GM19351 (cell line): ENCODE measurements around the gene PDE1A.
A peak's percentile ranks its signal among the peaks of the same experiment; 100 is the strongest.

Experiments
- ATAC-seq: cut with Tn5 transposase; IDR thresholded peaks from one replicate; pipeline ENCODE4 v1.9.1; 2021; ENCODE audit warnings: mild to moderate bottlenecking, moderate library complexity; ENCODE audit not compliant: unreplicated experiment

The PDE1A gene

GRCh38 chr2:182220335-182220734 is 206.5 kb downstream of the PDE1A start:
- ATAC-seq: no peak

DNA sequence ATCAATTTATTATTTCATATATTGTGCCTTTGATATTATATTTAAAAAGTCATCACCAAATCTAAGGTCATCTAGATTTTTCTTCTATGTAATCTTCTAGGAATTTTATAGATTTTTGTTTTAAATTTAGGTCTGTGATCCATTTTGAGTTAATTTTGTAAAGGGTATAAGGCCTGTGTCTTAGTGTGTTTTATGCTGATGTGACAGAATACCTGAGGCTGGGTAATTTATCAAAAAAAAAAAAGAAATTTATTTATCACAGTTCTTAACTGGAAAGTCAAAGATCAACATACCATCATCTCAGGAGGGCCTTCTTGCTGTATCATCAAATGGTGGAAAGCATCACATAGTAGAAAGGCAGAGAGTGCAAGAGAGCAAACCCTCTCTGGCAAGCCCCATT is 216.2 kb downstream of the PDE1A start:
- ATAC-seq: no peak

DNA sequence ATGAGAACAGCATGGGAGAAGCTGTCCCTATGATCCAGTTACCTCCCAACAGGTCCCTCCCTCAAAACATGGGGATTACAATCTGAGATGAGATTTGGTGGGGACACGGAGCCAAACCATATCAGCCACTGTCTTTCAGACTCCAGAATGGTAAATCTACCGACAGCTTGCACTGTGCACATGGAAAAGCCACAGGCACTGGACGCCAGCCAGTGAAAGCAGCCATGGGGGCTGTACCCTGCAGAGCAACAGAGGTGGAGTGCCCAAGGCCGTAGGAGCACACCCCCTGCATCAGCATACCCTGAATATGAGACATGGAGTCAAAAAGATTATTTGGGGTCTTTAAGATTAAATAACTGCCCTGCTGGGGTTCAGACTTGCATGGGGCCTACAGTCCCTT is 218.4 kb downstream of the PDE1A start:
- ATAC-seq: no peak

DNA sequence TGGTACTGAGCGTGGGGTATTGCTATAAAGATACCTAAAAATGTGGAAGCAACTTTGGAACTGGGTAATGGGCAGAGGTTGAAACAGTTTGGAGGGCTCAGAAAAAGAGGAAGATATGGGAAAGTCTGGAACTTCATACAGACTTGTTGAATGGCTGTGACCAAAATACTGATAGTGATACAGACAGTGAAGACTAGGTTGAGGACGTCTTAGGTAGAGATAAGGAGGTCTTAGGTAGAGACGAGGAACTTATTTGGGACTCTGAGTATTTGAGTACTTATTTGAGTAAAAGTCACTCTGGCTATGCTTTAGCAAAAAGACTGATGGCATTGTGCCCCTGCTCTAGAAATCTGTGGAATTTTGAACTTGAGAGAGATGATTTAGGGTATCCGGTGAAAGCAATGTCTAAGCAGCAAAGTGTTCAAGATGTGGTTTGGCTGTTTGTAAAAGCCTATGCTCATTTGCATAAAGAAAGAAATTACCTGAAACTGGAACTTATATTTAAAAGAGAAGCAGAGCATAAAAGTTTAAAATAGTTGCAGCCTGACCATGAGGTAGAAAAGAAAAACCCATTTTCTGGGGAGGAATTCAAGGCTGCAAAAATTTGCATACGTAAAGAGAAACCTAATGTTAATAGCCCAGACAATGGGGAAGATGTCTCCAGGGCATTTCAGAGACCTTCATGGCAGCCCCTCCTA is 219.6 kb downstream of the PDE1A start:
- ATAC-seq: peak; percentile 76

DNA sequence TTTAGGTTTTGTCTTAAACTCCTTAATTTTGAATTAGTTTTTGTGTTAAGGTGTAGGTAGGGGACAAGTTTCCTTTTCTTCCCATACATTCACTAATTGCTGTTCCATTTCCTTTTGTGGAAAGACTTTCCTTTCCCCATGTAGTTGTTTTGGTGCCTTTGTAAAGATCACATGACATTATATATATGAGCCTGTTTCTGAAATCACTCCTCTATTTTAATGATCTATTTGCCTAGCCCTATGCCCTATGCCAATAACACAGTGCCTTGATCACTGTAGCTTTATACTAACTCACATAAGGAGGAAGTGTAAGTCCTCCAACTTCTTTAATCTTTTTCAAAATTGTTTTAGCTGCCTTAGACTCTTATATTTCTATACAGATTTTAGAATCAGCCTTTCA is 229.3 kb downstream of the PDE1A start:
- no peak for ATAC-seq

GRCh38 chr2:182193291-182193690 is 233.5 kb downstream of the PDE1A start:
- no peak for ATAC-seq

GRCh38 chr2:182191061-182191460 is 235.8 kb downstream of the PDE1A start:
- no peak for ATAC-seq

DNA sequence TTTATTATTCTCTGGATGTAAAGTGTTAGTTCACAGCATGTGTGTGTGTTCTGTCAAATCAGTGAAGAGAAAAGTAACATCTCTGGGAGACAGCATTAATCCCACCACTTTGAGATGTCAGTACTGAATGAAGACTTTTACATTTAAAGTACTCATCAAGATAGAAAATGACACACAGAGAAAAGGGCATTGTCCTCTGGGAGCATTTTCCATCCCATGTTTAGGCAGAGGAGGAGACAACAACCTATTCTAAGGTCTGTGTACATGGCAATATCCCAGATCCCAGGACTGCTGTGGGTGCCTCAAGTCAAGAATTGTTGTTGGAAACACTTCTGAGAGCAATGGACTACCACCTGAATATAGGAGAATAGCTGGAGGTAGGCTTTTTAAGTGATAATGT is 239.7 kb downstream of the PDE1A start:
- ATAC-seq: no peak

GRCh38 chr2:182186132-182186735 is 240.6 kb downstream of the PDE1A start:
- ATAC-seq: peak; percentile 75

DNA sequence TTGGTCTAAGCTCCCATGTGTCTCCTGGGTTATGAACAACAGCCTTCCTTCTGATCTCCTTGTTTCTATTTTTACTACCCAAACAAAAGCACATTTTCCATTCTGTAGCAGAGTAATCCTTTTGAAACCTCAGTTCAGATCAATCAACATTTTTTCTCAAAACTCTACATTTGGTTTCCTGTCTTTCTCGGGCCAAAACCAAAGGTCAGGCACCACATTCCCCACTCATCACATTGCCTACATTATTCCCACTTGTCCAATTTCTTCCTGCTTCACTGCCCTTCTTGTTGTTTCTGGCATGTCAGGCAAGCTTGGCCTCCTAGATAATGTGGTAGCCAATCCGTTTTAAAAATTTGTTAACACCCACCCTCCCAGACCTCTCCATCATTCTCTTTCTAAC is 244.4 kb downstream of the PDE1A start:
- no peak for ATAC-seq

GRCh38 chr2:182181381-182181780 is 245.5 kb downstream of the PDE1A start:
- ATAC-seq: no peak

DNA sequence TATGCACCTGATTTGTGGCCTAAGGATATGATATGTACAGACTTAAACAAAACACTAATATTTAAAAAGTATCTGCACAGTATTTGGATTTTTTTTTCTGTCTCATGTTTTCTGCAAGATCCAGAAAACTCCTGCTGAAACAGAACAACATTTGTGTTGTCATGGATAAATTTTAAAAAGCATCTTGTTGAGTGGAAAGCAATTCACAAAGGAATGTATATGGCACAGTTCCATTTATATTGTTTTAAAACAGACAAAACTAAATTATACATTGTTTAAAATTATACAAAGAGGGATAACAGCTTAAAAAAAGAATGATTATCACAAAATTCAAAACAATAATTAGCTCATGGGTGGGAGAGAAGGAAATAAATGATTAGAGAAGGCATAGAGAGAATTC is 247.7 kb downstream of the PDE1A start:
- no peak for ATAC-seq

- no peak for ATAC-seq
Observed at GRCh38 chr2:182173944-182174622, 252.8 kb downstream of the PDE1A start.

DNA sequence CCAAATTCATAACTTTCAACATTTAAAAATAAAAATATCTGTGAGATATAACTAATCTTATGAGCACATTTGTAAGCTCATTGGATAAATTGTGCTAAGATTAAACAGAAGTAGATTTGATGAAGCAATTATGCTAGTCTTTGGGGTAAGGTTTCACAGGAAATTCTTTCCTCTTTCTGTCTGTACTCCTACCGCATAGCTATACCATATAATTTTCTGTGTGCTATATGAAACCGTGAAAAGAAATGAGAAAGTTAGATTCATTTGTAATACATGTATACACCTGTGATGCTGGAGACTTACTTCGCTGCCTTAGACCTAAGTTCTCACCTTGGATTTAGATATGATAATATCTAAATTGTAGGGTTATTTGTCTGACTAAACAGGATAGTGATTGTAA is 256.5 kb downstream of the PDE1A start:
- ATAC-seq: no peak

DNA sequence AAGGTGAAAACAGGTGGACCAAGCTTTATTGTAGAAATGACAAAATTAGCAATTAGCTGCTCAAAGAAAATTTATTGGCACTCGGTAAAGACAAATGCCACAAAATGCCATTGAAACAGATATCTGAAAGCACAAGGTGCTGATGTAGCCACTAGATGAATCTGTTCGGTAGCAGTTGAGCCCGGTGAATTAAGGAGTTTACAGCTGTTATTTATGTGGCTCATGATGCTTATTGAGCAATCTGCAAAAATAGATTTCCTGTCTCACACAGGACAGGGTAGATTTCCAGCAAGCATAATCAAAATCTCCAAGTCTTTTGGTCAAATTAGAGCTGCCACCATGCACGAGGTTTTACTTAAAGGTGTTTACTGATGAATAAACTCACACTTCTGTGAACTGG is 259.0 kb downstream of the PDE1A start:
- ATAC-seq: no peak

- no peak for ATAC-seq
Observed at GRCh38 chr2:182166841-182167240, 260.0 kb downstream of the PDE1A start.

- ATAC-seq: no peak
Observed at GRCh38 chr2:182166406-182166805, 260.4 kb downstream of the PDE1A start.

DNA sequence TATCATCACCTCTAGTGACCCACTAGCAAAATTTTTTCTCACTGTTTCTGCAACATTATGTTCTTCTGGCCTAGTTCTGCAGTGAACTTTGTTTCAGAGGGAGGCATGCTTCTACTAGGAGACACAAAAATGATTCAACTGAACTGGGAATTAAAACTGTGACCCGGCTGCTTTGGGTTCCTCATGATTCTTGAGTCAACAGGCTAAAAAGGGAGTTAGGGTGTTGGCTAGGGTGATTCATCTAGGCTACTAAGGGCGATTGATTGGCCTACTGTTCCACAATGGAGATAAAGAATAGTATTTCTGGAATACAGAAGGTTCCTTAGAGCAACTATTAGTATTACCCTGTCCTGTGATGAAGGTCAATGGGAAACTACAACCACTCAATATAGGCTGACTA is 261.6 kb downstream of the PDE1A start:
- ATAC-seq: no peak

GRCh38 chr2:182164686-182165085 is 262.1 kb downstream of the PDE1A start:
- ATAC-seq: no peak

DNA sequence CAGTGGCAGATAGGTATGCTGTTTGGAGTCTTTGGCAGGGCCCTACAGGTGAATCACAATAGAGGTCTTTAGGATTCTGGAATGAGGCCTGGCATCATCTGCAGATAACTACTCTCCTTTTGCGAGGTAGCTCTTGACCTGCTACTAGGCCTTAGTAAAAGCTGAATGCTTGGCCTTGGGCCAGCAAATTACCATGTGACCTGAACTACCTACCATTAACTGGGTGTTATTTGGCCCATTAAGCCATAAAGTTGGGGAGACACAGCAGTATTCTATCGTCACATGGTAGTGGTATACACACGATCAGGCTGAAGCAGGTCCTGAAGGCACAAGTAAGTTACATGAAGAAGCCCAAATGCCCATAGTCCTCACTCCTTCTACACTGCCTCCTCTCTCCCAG is 263.0 kb downstream of the PDE1A start:
- no peak for ATAC-seq

DNA sequence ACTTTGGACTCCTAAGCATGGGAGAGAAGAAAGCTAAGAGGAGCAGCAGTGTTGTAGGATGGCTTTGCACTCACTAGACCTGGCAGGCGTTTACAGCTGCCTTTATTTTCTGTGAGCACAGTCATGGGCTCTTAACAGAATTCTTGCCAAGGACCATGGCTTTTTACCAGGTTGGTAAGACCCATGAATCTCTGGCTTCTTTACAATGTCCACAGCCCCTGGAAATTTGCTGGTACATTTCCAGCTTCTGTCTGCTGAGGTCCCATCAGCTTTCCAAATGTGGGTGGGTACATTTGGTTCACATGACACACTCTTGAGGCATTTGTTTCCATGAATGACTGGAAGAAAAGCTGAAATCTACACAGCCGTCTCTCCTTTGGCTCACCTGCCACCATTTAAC is 278.5 kb downstream of the PDE1A start:
- no peak for ATAC-seq

DNA sequence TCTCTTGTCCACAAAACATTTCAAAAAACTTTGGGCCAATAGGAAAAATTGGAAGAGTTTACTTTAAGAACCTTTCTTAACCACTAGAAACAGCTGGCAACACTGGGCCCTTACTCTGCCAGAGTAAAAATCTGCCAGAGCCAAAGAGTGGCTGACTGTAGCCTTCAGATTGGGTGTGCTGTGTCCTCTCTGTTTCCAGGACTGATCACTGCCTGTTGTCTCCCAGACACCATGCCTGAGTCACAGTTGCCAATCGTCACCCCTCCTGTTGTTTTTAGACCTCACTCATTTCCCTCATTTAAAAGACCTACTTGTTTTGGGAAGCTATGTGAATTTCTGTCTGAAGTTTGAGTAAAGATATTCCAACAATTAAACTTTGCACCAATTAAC is 282.1 kb downstream of the PDE1A start:
- ATAC-seq: no peak
